GM06990 (cell line): ENCODE results near the gene PCCA.

Source experiments
- DNase-seq: peaks from one replicate; pipeline ENCODE4 v3.0.0-alpha.2; 2011; ENCODE audit not compliant: insufficient read length; ENCODE audit errors: extremely low read depth
- H3K27me3 ChIP-seq: replicated peaks from 2 replicates; pipeline ENCODE4 v1.6.0; 2011; ENCODE audit warnings: low read length; ENCODE audit not compliant: control insufficient read depth, insufficient read depth
- H3K36me3 ChIP-seq: 2 replicates; pipeline ENCODE4 v1.5.1; 2011; ENCODE audit warnings: low read length; ENCODE audit not compliant: control insufficient read depth, insufficient read depth
- H3K4me3 ChIP-seq: replicated peaks from 2 replicates; pipeline ENCODE4 v1.5.1; 2011; ENCODE audit warnings: low read depth, mild to moderate bottlenecking, control low read depth, low read length
- TF ChIP-seq, protein P1 (sequence below): IDR thresholded peaks from 2 replicates; pipeline ENCODE4 v1.5.1; 2011; ENCODE audit warnings: low read length, control low read depth, mild to moderate bottlenecking, inconsistent platforms; ENCODE audit not compliant: insufficient read depth, poor library complexity, severe bottlenecking

Gene PCCA

GRCh38 chr13:100533588-100534041, 444.7 kb downstream of the PCCA start:
- TF ChIP-seq, protein P1, sequence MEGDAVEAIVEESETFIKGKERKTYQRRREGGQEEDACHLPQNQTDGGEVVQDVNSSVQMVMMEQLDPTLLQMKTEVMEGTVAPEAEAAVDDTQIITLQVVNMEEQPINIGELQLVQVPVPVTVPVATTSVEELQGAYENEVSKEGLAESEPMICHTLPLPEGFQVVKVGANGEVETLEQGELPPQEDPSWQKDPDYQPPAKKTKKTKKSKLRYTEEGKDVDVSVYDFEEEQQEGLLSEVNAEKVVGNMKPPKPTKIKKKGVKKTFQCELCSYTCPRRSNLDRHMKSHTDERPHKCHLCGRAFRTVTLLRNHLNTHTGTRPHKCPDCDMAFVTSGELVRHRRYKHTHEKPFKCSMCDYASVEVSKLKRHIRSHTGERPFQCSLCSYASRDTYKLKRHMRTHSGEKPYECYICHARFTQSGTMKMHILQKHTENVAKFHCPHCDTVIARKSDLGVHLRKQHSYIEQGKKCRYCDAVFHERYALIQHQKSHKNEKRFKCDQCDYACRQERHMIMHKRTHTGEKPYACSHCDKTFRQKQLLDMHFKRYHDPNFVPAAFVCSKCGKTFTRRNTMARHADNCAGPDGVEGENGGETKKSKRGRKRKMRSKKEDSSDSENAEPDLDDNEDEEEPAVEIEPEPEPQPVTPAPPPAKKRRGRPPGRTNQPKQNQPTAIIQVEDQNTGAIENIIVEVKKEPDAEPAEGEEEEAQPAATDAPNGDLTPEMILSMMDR: no peak
- Histone ChIP-seq H3K27me3 (no peaks in the 10 kb centered on the region), H3K4me3 (no peak overlapping the region), H3K36me3 (no peaks in the 10 kb centered on the region; the same call in 1 of the 2 replicates)
- no peak for DNase-seq

DNA sequence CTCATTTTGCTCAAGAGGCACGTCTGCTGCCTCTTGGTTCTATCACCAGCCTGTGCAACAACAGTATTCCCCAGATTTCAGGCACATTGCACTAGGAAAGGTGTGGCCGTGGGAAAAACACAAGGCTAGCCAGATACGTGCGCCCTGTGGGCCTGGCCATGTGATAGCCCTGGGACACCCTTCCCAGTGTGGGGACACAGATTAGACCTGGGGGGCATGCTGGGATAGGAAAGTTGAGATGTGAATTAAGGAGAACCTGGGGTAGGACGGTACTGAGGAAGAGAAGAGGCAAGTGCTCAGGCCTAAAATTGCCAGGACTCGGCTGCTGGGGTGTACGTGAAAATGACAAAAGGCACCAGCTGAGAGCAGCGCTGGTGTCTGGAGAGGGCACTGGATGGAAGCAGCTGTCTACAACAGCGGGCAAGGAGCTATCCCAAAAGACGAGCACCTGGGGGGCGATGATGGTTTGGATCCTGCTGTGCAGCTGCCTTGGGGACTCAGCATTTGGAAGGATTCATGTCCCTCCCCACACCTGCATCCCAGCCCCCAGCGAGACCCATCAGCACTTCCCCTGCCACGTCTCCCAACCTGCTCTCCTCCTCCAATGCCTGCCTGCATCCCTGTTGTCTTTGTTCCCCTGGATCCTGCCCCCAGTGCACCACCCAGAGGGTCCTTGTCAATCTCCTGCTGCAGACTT, 445.4 kb downstream of the PCCA start:
- TF ChIP-seq, protein P1: no peak
- H3K4me3 ChIP-seq: no peak overlapping the region
- no peaks in the 10 kb centered on the region for H3K27me3 ChIP-seq
- no peak for DNase-seq
- no peaks in the 10 kb centered on the region; the same call in 1 of the 2 replicates for H3K36me3 ChIP-seq

DNA sequence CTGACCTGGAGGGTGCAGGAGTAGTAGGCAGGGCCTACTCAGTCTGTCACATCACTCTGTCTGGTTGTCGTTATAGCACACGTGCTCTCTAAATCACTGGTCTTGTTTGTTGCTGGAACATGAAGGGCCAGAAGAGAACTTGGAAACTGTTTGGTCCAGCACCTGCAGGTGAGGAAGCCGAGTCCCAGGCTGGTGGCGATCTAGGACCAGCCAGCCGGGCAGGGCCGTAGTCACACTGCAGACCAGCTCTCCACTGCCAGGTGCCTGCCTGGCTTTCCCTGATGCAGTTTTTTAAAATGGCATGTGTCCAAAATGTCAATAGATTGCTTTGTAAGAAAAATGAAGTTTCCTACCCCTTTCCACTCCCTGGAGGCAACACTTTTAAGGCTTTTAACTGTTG, 446.0 kb downstream of the PCCA start:
- TF ChIP-seq, protein P1: no peak
- H3K4me3 ChIP-seq: no peak overlapping the region
- H3K27me3 ChIP-seq: no peaks in the 10 kb centered on the region
- no peak for DNase-seq
- no peaks in the 10 kb centered on the region; the same call in 1 of the 2 replicates for H3K36me3 ChIP-seq

- TF ChIP-seq, protein P1: no peak
- DNase-seq: no peak
- Histone ChIP-seq H3K27me3 (no peaks in the 10 kb centered on the region), H3K36me3 (no peaks in the 10 kb centered on the region; the same call in 1 of the 2 replicates), H3K4me3 (no peak overlapping the region)
Observed at GRCh38 chr13:100535426-100536135, 446.7 kb downstream of the PCCA start.

- Histone ChIP-seq H3K27me3 (no peaks in the 10 kb centered on the region), H3K4me3 (no peak overlapping the region), H3K36me3 (no peaks in the 10 kb centered on the region)
- TF ChIP-seq, protein P1: no peak
- no peak for DNase-seq
Observed at GRCh38 chr13:100536643-100537180, 447.8 kb downstream of the PCCA start.
